Measurements from ENCODE around the gene ACTR3.

The ACTR3 gene

DNA sequence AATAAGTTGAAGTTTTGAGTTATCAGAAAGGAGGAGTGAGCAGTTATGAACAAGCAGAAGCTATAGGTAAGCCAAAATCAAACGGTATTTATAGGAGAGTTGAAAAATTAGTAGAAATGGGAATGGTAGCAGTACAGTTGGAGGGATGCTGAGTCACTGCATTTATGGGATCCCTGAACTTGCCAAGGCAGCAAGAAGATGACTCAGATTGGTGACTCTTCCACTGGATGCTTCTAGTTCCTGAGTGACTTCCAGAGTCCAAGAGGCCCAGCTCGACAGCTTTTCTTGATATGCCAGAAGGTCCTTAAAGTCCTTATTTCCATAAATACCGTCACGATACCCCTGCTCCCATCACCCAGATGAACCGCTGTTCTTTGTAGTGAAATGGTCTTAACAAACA lies 31.1 kb upstream of the ACTR3 start:
- H3K27me3 Mint-ChIP-seq, result peaks cover 3% of the 10 kb centered on the region
- H3K27ac Mint-ChIP-seq, result no peak overlapping the region
- H3K9me3 Mint-ChIP-seq, result no peaks in the 10 kb centered on the region
- no peak overlapping the region for H3K4me3 Mint-ChIP-seq
- H3K36me3 Mint-ChIP-seq (ENCODE audit: low read depth), result peaks cover 5% of the 10 kb centered on the region
- H3K4me1 Mint-ChIP-seq (ENCODE audit: low read depth), result peaks cover 27% of the 10 kb centered on the region

- peaks cover 5% of the 10 kb centered on the region for H3K36me3 Mint-ChIP-seq (ENCODE audit: low read depth)
- no peak overlapping the region for H3K4me3 Mint-ChIP-seq
- no peaks in the 10 kb centered on the region for H3K9me3 Mint-ChIP-seq
- H3K27me3 Mint-ChIP-seq, result peaks cover 3% of the 10 kb centered on the region
- peaks cover 22% of the 10 kb centered on the region for H3K4me1 Mint-ChIP-seq (ENCODE audit: low read depth)
- H3K27ac Mint-ChIP-seq, result no peak overlapping the region
Measured at GRCh38 chr2:113861740-113862139, 28.1 kb upstream of the ACTR3 start.

- peaks cover 23% of the 10 kb centered on the region for H3K4me1 Mint-ChIP-seq (ENCODE audit: low read depth)
- H3K27me3 Mint-ChIP-seq, result peaks cover 3% of the 10 kb centered on the region
- H3K9me3 Mint-ChIP-seq, result no peaks in the 10 kb centered on the region
- no peaks in the 10 kb centered on the region for H3K36me3 Mint-ChIP-seq (ENCODE audit: low read depth)
- no peak overlapping the region for H3K27ac Mint-ChIP-seq
- H3K4me3 Mint-ChIP-seq, result no peak overlapping the region
Measured at GRCh38 chr2:113863144-113863543, 26.7 kb upstream of the ACTR3 start.

- Mint-ChIP-seq H3K27ac (peak overlapping the region; percentile 2), H3K9me3 (no peaks in the 10 kb centered on the region), H3K4me3 (no peak overlapping the region), H3K27me3 (peaks cover 3% of the 10 kb centered on the region), H3K36me3 (ENCODE audit: low read depth) (no peaks in the 10 kb centered on the region), H3K4me1 (ENCODE audit: low read depth) (peaks cover 21% of the 10 kb centered on the region)
Measured at GRCh38 chr2:113867571-113867970, 22.3 kb upstream of the ACTR3 start.

DNA sequence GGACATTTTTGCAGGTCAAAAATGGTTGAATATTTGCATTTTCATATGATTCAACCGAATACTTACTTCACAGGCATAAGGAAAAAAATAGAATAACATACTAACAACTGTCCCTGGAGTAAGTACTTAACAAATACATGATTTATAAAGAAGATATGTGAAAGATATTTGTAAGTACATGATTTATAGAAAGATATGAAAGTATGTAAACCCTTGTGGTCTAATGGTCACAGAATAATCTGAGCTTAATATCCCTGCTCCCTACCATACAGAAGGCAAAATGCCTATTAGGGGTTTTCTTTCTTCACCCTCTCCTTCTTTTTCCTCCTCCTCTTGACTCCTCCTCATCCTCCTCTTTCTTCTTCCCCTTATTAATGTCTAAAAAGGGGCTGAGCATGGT lies 20.6 kb upstream of the ACTR3 start:
- Mint-ChIP-seq H3K4me1 (ENCODE audit: low read depth) (peaks cover 17% of the 10 kb centered on the region), H3K27ac (no peak overlapping the region), H3K4me3 (no peak overlapping the region)

GRCh38 chr2:113872201-113872600 lies 17.7 kb upstream of the ACTR3 start:
- Mint-ChIP-seq H3K9me3 (no peaks in the 10 kb centered on the region), H3K4me3 (no peak overlapping the region), H3K36me3 (ENCODE audit: low read depth) (no peaks in the 10 kb centered on the region), H3K27me3 (no peaks in the 10 kb centered on the region), H3K4me1 (ENCODE audit: low read depth) (peaks cover 27% of the 10 kb centered on the region), H3K27ac (no peak overlapping the region)

More for the DNA sequence above, 20.6 kb upstream of the ACTR3 start:
- H3K9me3 Mint-ChIP-seq, result no peaks in the 10 kb centered on the region
- no peaks in the 10 kb centered on the region for H3K36me3 Mint-ChIP-seq (ENCODE audit: low read depth)
- no peaks in the 10 kb centered on the region for H3K27me3 Mint-ChIP-seq

- Mint-ChIP-seq H3K27me3 (no peaks in the 10 kb centered on the region), H3K27ac (no peak overlapping the region), H3K36me3 (ENCODE audit: low read depth) (no peaks in the 10 kb centered on the region), H3K4me1 (ENCODE audit: low read depth) (peaks cover 31% of the 10 kb centered on the region), H3K9me3 (no peaks in the 10 kb centered on the region), H3K4me3 (no peak overlapping the region)
Measured at GRCh38 chr2:113873867-113874266, 16.0 kb upstream of the ACTR3 start.

DNA sequence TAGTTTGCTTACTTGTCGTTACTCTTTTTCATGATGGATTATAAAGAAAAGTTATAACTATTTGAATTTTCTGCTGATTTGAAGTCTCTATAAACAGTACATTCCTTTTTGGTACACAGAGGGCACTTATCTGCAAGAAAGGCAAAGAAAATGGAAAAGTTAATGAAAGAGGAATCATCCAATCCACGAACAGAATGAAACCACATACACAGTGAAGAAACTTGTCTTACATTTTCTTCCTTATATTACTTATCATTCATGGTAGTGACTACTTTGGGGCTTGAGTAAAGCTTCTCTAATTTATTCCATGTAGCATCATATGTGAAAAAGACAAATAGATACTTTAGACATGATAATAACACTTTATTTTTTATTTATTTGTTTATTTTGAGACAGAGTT lies 14.8 kb upstream of the ACTR3 start:
- Mint-ChIP-seq H3K4me1 (ENCODE audit: low read depth) (peaks cover 36% of the 10 kb centered on the region), H3K27ac (no peak overlapping the region)

DNA sequence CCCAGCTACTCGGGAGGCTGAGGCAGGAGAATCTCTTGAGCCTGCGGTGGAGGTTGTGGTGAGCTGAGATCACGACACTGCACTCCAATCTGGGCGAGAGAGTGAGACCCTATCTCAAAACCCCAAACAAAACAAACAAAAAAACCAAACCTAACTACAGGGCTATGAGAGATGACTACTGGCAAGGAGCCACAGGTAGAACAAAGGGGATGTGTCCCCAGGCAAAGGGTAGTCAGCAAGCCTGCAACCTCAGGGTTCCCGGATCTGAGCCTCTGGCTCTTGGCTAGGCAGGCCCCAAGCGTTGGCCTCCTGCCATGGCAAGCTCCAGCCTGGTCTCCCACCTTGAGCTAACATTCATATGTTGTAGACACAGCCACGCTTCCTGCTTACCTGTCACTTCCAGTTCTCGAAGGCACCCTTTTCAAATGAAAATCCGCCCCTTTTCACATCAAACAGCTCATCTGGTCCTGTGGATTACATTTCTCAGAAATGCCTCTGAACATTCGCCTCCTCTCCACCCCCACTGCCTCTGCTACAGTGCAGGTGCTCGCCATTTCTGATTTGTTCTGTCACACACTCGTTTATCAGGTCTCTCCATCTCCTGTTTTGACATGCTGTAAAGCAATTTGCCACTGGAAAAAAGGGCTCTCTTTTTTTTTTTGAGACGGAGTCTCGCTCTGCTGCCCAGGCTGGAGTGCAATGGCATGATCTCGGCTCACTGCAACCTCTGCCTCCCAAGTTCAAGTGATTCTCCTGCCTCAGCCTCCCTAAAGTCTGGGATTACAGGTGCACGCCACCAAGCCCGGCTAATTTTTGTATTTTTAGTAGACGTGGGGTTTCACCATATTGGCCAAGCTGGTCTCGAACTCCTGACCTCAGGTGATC lies 13.1 kb upstream of the ACTR3 start:
- Mint-ChIP-seq H3K4me3 (peak overlapping the region; percentile 29), H3K27ac (peak overlapping the region; percentile 46), H3K9me3 (no peaks in the 10 kb centered on the region), H3K4me1 (ENCODE audit: low read depth) (peaks cover 36% of the 10 kb centered on the region), H3K36me3 (ENCODE audit: low read depth) (peaks cover 17% of the 10 kb centered on the region), H3K27me3 (no peaks in the 10 kb centered on the region)

More for the DNA sequence above, 14.8 kb upstream of the ACTR3 start:
- H3K4me3 Mint-ChIP-seq, result no peak overlapping the region
- H3K27me3 Mint-ChIP-seq, result no peaks in the 10 kb centered on the region
- no peaks in the 10 kb centered on the region for H3K9me3 Mint-ChIP-seq
- H3K36me3 Mint-ChIP-seq (ENCODE audit: low read depth), result peaks cover 10% of the 10 kb centered on the region

DNA sequence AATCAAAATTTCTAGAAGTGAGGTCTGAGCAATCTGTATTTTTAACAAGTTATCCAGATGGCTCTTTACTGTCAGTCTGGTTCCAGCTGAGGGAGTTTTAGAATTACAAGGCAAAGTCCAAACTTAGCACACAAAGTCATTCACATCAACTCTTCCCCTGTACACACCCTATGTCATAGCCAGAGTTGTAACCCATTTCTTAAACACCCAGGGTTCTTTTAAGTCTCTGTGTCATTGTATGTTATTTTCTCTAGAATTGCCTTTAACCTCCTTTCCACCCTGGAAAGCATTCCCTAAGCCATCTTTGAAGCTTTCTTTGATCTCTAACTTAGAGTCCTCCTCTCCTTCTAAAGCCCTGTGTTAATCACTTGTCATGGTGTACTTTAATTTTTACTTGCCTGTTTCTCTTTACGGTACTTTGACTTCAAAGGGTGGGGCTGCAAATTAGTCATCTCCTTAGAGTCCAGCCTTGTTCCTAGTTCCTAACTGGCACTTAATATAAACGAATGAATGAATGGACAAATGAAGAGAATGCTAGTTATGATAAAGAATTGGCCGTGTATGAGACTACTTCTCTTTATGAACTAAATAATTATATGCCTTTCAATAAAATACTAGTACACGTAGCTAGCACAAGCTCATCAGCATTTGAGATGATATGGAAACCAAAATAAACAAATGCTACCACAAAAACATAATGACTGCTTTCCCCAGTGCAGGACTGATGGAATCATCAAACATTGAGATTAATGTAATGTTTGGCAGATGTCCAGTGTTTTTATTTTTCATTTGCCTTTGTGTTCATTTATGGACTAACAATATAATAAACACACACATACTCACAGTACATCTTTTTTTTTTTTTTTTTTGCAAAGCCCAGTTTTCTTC lies 11.9 kb upstream of the ACTR3 start:
- H3K9me3 Mint-ChIP-seq, result no peaks in the 10 kb centered on the region
- H3K4me1 Mint-ChIP-seq (ENCODE audit: low read depth), result peaks cover 36% of the 10 kb centered on the region
- peaks cover 22% of the 10 kb centered on the region for H3K36me3 Mint-ChIP-seq (ENCODE audit: low read depth)
- peak overlapping the region; percentile 34 for H3K27ac Mint-ChIP-seq
- H3K27me3 Mint-ChIP-seq, result no peaks in the 10 kb centered on the region
- H3K4me3 Mint-ChIP-seq, result no peak overlapping the region

DNA sequence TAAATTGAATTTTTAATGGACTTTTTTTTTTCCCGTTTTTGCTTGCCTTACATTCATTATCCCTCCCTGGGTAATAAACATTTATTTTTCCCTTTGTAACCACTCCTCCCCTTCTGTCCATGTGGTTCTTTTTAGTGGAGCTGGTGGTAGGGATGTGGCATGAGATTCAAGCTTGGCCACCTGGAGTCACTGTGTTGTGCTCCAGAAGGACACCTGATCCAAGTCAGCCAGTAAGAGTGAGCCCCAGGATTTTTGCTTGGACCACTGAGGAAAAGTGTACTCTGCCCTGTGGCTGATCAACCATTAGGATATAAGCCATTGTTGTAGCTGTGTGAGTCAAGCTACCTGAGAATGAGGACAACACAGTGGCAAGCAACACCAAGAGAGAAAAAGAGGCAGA lies 11.1 kb upstream of the ACTR3 start:
- no peaks in the 10 kb centered on the region for H3K9me3 Mint-ChIP-seq
- peaks cover 27% of the 10 kb centered on the region for H3K36me3 Mint-ChIP-seq (ENCODE audit: low read depth)
- H3K27me3 Mint-ChIP-seq, result no peaks in the 10 kb centered on the region
- peaks cover 33% of the 10 kb centered on the region for H3K4me1 Mint-ChIP-seq (ENCODE audit: low read depth)
- H3K4me3 Mint-ChIP-seq, result no peak overlapping the region
- no peak overlapping the region for H3K27ac Mint-ChIP-seq

- H3K4me1 Mint-ChIP-seq (ENCODE audit: low read depth), result peaks cover 33% of the 10 kb centered on the region
- no peaks in the 10 kb centered on the region for H3K27me3 Mint-ChIP-seq
- no peak overlapping the region for H3K4me3 Mint-ChIP-seq
- peaks cover 30% of the 10 kb centered on the region for H3K36me3 Mint-ChIP-seq (ENCODE audit: low read depth)
- no peak overlapping the region for H3K27ac Mint-ChIP-seq
- H3K9me3 Mint-ChIP-seq, result no peaks in the 10 kb centered on the region
Measured at GRCh38 chr2:113879457-113879856, 10.4 kb upstream of the ACTR3 start.

GRCh38 chr2:113886479-113887008 lies 3.3 kb upstream of the ACTR3 start:
- Mint-ChIP-seq H3K36me3 (ENCODE audit: low read depth) (peaks cover 51% of the 10 kb centered on the region), H3K4me3 (peak overlapping the region; percentile 53), H3K9me3 (no peaks in the 10 kb centered on the region), H3K4me1 (ENCODE audit: low read depth) (peaks cover 51% of the 10 kb centered on the region), H3K27me3 (no peaks in the 10 kb centered on the region), H3K27ac (peak overlapping the region; percentile 92)

GRCh38 chr2:113887009-113887792 lies 2.7 kb upstream of the ACTR3 start:
- Mint-ChIP-seq H3K4me1 (ENCODE audit: low read depth) (peaks cover 56% of the 10 kb centered on the region), H3K27ac (peak overlapping the region; percentile 92), H3K36me3 (ENCODE audit: low read depth) (peaks cover 51% of the 10 kb centered on the region), H3K4me3 (peak overlapping the region; percentile 53), H3K9me3 (no peaks in the 10 kb centered on the region), H3K27me3 (no peaks in the 10 kb centered on the region)

All from stimulated activated naive CD8-positive, alpha-beta T cell treated with anti-CD3 and anti-CD28 coated beads, Interleukin-15, Interleukin-2, amounts not matched to agents 100 ng/mL and 50 ng/mL, for 24 hours (primary cell).